ENCODE measurements around the gene CALB2. TPM values are rescaled to one million over a fixed set of nuclear protein-coding genes. Genes with fewer than 3 reads are reported as not detected.
A peak's percentile ranks its signal among the peaks of the same experiment; 100 is the strongest.
"Not testable (repeated sequence)": the region's sequence is repeated elsewhere in the genome, so short reads cannot be mapped to it uniquely, and the experiment has no call there.

The CALB2 gene, protein sequence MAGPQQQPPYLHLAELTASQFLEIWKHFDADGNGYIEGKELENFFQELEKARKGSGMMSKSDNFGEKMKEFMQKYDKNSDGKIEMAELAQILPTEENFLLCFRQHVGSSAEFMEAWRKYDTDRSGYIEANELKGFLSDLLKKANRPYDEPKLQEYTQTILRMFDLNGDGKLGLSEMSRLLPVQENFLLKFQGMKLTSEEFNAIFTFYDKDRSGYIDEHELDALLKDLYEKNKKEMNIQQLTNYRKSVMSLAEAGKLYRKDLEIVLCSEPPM
- 2.6 and 5.2 TPM in 2 replicates for total RNA-seq (2014; rRNA removed; shearing (Covaris generic))

GRCh38 chr16:71358464-71358998 lies at the start of gene CALB2:
CALB2 (plus strand) TSS chr16:71358723; CDS start chr16:71358793, 70 bp downstream.
- no peak for DNase-seq (ENCODE audit: low spot score)

DNA sequence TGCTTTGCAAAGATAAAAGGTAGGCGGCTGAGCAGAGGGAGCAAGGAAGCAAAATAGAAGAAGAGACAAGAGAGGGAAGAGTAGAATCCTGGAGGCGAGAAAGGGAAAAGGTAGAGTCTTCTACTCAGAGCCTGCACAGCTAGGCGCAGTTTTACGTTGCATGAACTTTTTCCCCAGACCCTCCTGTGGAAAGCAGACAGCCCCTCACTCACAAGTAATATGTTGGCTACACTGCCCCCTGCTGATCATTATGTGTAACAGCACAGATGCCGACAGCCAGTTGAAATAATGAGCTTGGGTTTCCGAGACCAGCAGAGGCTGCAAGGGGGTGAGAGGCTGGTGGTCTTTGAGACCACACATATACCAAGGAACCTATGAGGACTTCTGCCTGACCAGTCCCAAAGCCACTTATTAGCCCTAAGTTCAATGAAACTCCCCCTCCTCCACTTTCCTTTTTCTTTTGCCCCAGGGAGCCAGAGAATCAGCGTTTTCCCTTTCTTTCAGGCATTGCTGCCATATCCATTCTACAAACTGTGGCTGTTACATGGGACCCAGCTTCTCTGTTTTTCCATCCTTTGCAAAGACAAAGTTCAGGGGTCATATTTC lies 46.9 kb upstream of the CALB2 start:
- DNase-seq (ENCODE audit: low spot score) = peak; percentile 14

DNA sequence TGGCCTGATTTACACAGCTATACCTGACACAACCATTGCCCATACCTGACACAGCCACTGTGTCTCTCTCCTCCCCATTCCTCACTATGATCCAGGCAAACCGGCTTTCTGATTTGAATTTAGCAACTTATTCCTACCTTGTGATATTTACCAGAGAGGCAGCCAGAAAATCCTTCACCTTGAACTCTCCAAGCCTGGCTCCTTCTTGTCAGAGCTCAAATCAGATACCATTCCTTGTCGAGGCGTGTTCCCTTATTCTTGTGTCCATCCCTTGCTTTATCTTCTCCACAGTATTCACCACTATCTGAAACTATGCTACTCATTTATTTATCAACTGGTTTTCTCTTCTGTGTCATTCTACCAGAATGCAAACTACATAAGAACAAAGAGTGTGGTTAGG lies 44.9 kb upstream of the CALB2 start:
- DNase-seq (ENCODE audit: low spot score) = not testable (repeated sequence)

- no peak for DNase-seq (ENCODE audit: low spot score)
Observed at GRCh38 chr16:71315269-71315668, 43.3 kb upstream of the CALB2 start.

GRCh38 chr16:71319999-71320398 lies 38.5 kb upstream of the CALB2 start:
- no peak for DNase-seq (ENCODE audit: low spot score)

DNA sequence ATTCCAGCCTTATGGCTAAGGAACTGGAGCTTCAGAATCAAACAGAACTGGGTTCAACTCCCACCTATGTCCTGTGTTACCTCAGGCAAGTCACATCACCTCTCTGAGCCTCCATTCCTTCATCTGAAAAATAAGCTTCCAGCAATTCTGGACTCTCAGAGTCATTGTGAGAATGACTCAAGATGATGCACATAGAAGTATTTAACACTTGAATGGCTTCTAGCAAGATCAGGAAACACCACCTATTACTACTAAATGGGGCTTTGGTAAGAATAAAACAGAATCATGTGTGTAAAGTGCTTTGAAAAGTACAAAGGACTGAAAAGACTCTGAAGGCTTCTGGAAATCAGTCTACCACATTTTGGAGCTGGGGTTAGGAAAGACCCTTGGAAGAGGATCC lies 30.8 kb upstream of the CALB2 start:
- no peak for DNase-seq (ENCODE audit: low spot score)

- DNase-seq (ENCODE audit: low spot score) = no peak
Observed at GRCh38 chr16:71328151-71328550, 30.4 kb upstream of the CALB2 start.

GRCh38 chr16:71337631-71338030 lies 20.9 kb upstream of the CALB2 start:
- no peak for DNase-seq (ENCODE audit: low spot score)

GRCh38 chr16:71338193-71338592 lies 20.3 kb upstream of the CALB2 start:
- DNase-seq (ENCODE audit: low spot score) = peak; percentile 94

- DNase-seq (ENCODE audit: low spot score) = peak; percentile 26
Observed at GRCh38 chr16:71338632-71339031, 19.9 kb upstream of the CALB2 start.

DNA sequence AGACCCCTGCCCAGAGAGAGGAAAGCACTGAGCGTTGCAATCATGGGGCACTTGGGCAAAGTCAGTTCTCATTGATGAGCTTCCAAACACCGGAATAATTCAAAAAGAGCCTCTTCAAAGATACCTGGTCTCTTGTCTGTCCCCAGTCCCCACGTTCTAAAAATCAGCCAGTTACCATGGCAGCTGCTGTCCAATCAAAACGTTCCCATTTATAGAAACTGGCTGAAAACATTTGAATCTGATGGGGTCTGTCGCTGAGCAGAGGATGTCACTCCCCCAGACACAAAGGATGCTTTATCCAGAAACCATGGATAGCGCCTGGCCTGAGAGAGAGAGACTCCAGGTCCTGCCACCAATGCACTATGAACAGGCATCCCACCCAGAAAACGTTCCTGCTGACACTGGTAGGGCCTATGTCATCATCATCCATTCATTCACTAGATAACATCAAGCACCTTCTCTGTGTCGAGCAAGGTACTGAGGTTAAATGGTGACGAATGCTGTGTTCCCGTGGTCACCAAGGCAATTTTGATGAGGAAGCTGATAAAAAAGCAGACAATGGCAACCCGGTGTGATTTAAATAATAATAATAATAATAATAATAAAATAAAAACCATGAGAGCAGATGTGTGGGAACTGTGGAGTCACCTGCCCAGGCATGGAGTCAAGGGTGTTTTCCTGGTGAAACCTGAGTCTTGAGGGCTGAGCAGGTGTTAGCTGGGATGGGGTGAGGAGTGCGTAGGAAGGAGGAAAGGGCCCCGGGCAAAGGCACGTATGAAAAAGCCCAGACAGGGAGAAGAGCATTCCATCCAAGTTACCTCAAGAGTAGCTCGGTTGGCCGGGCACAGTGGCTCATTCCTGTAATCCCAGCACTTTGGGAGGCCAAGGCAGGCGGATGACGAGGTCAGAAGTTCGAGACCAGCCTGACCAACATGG lies 19.0 kb upstream of the CALB2 start:
- DNase-seq (ENCODE audit: low spot score) = no peak

DNA sequence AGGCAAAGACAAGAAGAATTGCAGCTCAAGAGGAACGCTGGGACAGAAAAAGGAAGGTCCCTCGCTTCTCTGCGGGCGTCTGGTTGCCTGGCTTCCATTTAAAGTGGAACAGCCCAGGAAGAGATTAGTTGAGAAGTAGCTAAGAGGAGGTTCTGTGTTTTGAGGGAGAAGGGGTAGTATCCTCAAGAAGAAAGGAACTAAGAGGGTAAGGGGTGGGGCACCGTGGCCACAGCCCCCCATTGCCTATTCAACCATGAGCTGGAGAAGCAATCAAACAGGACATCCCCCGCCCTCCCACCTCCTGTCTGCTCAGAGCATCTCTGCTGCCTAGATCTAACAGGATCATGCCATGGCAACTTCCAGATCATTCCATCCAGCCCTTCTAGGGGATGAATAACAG lies 18.1 kb upstream of the CALB2 start:
- DNase-seq (ENCODE audit: low spot score) = no peak

DNA sequence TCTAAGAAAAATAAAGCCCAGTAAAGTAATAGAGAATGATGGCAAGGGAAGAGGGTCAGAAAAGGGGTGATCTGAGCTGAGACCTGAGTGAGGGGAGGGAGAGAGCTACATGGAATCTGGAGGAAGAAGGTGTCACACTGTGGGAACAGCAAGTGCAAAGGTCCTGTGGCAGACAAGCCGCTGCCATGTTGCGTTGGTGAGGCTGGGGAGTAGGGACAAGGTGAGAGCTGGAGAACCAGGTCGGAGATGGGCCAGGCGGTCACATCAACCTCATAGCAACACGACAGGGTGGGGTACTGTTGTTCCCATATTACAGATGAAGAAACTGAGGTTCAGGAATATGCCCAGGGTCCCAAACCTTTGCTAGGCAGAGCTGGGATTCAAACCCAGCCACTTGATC lies 16.6 kb upstream of the CALB2 start:
- DNase-seq (ENCODE audit: low spot score) = no peak

DNA sequence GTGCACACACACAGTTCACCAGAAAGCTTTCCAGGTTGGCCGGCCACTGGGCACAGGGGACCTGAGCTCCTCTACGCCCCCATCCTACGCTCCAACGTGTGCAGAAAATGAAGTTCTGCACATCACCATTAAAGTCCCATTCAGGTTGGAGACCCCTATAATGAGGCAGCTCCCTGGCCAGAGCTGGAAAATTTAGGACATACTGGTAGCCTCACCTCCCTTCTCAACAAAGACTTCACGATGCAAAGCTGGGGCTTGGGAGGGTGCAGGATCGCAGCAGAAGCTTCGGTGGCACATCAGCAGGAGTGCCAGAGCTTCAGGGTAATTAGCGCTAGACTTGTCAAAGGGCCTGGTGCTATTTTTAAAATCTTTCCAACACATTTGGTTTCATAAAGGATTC lies 15.4 kb upstream of the CALB2 start:
- DNase-seq (ENCODE audit: low spot score) = no peak

- no peak for DNase-seq (ENCODE audit: low spot score)
Observed at GRCh38 chr16:71344315-71344905, 14.1 kb upstream of the CALB2 start.

DNA sequence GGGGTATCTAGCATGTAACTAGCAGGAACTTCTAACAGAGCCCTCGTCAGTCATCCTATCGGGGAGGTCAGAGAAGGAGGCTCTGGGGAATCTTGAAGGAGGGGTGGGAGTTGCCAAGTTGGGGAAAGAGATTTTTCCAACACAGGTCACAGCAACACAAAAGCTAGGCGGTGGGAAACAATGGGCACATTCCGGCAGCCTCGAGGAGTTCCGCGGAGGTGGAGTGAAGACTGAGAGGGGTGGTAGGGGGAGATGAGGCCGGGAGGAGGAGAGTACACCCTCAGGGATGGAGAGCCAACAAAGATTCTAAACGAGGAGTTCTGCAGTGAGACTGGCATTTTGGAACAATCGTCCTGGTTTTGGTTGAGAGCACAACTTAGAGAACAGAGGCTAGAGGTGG lies 13.5 kb upstream of the CALB2 start:
- DNase-seq (ENCODE audit: low spot score) = no peak

- DNase-seq (ENCODE audit: low spot score) = no peak
Observed at GRCh38 chr16:71347146-71347545, 11.4 kb upstream of the CALB2 start.

DNA sequence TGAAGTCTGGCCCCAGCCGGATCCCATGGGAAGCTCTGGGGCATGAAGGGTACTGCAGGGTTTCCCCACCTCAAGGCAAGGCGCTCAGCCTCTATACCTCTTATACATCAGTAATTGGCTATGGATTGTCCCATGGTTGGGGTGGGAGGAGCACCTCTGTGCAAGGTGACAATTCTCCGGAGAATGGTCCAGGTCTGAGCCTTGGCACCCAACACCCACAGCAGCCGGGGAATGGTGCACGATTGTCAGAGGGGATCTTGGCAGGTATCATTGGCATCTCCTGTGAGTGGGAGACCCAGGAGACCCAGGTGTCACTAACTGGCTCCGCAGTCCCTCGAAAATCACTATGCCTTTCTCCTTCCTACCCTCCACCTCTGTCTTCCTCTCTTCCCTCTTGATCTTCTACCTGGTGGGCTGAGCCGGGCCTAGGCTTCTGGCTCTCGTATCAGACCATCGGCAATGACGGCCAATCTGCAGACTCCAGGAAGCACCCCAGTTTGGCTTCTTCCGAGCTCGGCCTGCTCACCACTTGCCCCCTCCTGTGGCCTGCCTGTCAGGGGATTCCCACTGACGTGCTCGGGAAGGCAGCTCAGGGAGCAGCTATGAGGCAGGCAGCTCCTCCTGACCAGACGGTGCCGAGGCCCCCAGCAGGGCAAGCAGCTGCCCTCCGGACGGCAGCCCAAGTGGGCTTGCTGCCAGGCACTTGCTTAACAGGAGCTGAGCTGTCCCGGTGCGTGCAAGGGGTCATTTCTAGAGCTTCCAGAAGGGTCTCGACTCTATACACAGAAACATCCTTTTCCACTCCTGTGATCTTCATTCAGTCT lies 10.0 kb upstream of the CALB2 start:
- no peak for DNase-seq (ENCODE audit: low spot score)

GRCh38 chr16:71350821-71351557 lies 7.5 kb upstream of the CALB2 start:
- no peak for DNase-seq (ENCODE audit: low spot score)

DNA sequence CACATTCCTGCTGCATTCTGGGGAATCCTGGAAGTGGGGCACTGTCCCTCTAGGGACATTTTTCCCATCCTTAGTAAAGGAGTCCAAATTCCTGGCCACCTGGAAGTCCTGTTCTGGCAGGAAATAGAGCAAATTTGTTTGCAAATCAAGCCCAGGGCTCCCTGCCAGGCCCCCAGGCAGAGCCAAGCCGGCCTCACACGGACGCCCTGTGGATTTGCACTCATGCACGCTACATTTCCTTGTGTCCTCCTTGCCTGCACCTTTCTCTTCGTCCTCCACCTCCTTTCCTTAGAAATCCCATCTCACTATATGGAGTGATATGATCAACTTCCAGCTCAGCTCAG lies 7.0 kb upstream of the CALB2 start:
- DNase-seq (ENCODE audit: low spot score) = peak; percentile 18
